CD4-positive, alpha-beta T cell (primary cell): ENCODE measurements around the gene FOSL1. TPM values are rescaled to one million over a fixed set of nuclear protein-coding genes. Genes with fewer than 3 reads are reported as not detected.

Experiments
- ATAC-seq: fragments of 200-7000 bp; cut with Tn5 transposase; one replicate; pipeline ENCODE4 v1.10.0; 2022; ENCODE audit warnings: mild to moderate bottlenecking; ENCODE audit not compliant: poor library complexity
- CTCF ChIA-PET: fragments of 350-600 bp; sonication (Branson Sonifier 250); formaldehyde crosslinking; loops from one replicate; lab custom pipeline; 2021; ENCODE audit warnings: antibody characterized with exemption, inconsistent platforms; lab: Charles Lee
- POLR2A ChIA-PET: fragments of 350-600 bp; sonication (Branson Sonifier 250); formaldehyde crosslinking; loops from one replicate; lab custom pipeline; 2021; ENCODE audit warnings: antibody characterized with exemption, inconsistent platforms; lab: Charles Lee
- DNase-seq, 14 experiments: peaks; one replicate each; pipeline ENCODE4 v3.0.0-alpha.2; 2013 to 2020; ENCODE audit warnings: mixed read lengths in 2 of 14
- H3K27ac ChIP-seq, 2 donors: one replicate each; pipeline versions ENCODE4 v1.5.1 to v1.7.0; 2013; ENCODE audit warnings: low read length in 2 of 2, low read depth in 1 of 2, mild to moderate bottlenecking in 1 of 2
- H3K27me3 ChIP-seq, 2 experiments: 1 replicate in 1 of 2; 2 replicates in 1 of 2; pipeline versions ENCODE4 v1.6.1 to v1.7.0; 2013; ENCODE audit warnings: low read length in 2 of 2, control low read depth in 1 of 2, mild to moderate bottlenecking in 1 of 2, moderate library complexity in 1 of 2; ENCODE audit not compliant: insufficient read depth in 2 of 2, control insufficient read depth in 1 of 2
- H3K36me3 ChIP-seq: one replicate; pipeline ENCODE4 v1.6.1; 2013; ENCODE audit warnings: low read length, control low read depth; ENCODE audit not compliant: insufficient read depth
- H3K4me1 ChIP-seq: one replicate; pipeline ENCODE4 v1.6.1; 2013; ENCODE audit warnings: low read length, control low read depth; ENCODE audit not compliant: insufficient read depth
- H3K4me3 ChIP-seq: one replicate; pipeline ENCODE4 v1.5.1; 2013; ENCODE audit warnings: mild to moderate bottlenecking, low read length, moderate library complexity
- H3K9me3 ChIP-seq, 2 experiments: 1 replicate in 1 of 2; 2 replicates in 1 of 2; pipeline versions ENCODE4 v1.6.1 to v1.7.0; 2013; ENCODE audit warnings: low read length in 2 of 2, mild to moderate bottlenecking in 2 of 2, control low read depth in 1 of 2, moderate library complexity in 1 of 2; ENCODE audit not compliant: control insufficient read depth in 1 of 2, insufficient read depth in 1 of 2
- H3K27ac Mint-ChIP-seq: one replicate; pipeline ENCODE4 v1.8.0; 2020; ENCODE audit warnings: mixed read lengths
- H3K27me3 Mint-ChIP-seq: one replicate; pipeline ENCODE4 v1.8.0; 2021; ENCODE audit warnings: mixed read lengths
- H3K36me3 Mint-ChIP-seq: one replicate; pipeline ENCODE4 v1.8.0; 2021; ENCODE audit warnings: low read depth, mixed read lengths
- H3K4me1 Mint-ChIP-seq: one replicate; pipeline ENCODE4 v1.8.0; 2021; ENCODE audit warnings: low read depth, mixed read lengths
- H3K4me3 Mint-ChIP-seq: one replicate; pipeline ENCODE4 v1.8.0; 2020; ENCODE audit warnings: mild to moderate bottlenecking, mixed read lengths
- H3K9me3 Mint-ChIP-seq: one replicate; pipeline ENCODE4 v1.8.0; 2020; ENCODE audit warnings: mixed read lengths
- CTCF ChIP-seq: fragments of 200-600 bp; IDR thresholded peaks from one replicate; pipeline ENCODE4 v1.8.0; 2022; ENCODE audit warnings: antibody characterized with exemption, mild to moderate bottlenecking
- intact Hi-C, 2 experiments: fragments of 100-400 bp; cut with DNase I in 1 of 2; cut with micrococcal nuclease in 1 of 2; formaldehyde crosslinking; loops; one replicate each; pipeline versions ENCODE4 v1.15.1 to v1.9.0; 2023 to 2025; cut with DNase I, micrococcal nuclease
- total RNA-seq, 174 experiments: library from RNA in 2 of 174; stranded (reverse) in 2 of 174; gene quantifications; one replicate each; pipeline ENCODE4 v1.2.3 and lab custom pipeline; 2021 to 2026

The FOSL1 gene
- total RNA-seq, 2 experiments from 2014 or later: 1.8 to 2.2 TPM

GRCh38 chr11:65907878-65908277 lies 7.7 kb upstream of the FOSL1 start:
- no peak overlapping the region for H3K4me3 Mint-ChIP-seq
- H3K9me3 Mint-ChIP-seq: no peaks in the 10 kb centered on the region
- H3K4me1 Mint-ChIP-seq: peaks cover 5% of the 10 kb centered on the region
- H3K27ac ChIP-seq: no peak overlapping the region
- no peaks in the 10 kb centered on the region for H3K36me3 ChIP-seq
- peaks cover 19% of the 10 kb centered on the region for H3K27me3 Mint-ChIP-seq
- DNase-seq: no peak
- intact Hi-C loops: no loop called here
- H3K4me3 ChIP-seq: no peak overlapping the region
- no peak overlapping the region for H3K27ac Mint-ChIP-seq
- H3K27me3 ChIP-seq: no peaks in the 10 kb centered on the region
- POLR2A ChIA-PET: no interaction called here
- TF ChIP-seq CTCF: no peak
- H3K9me3 ChIP-seq: no peaks in the 10 kb centered on the region
- no peaks in the 10 kb centered on the region for H3K36me3 Mint-ChIP-seq
- no peak for ATAC-seq
- CTCF ChIA-PET: no interaction called here
- peaks cover 4% of the 10 kb centered on the region for H3K4me1 ChIP-seq

- Mint-ChIP-seq H3K27me3 (peaks cover 25% of the 10 kb centered on the region), H3K4me1 (peaks cover 5% of the 10 kb centered on the region), H3K9me3 (no peaks in the 10 kb centered on the region), H3K4me3 (no peak overlapping the region), H3K36me3 (no peaks in the 10 kb centered on the region), H3K27ac (no peak overlapping the region)
- no peak overlapping the region for H3K27ac ChIP-seq
- POLR2A ChIA-PET: interaction anchor here (0.9 kb wide), 2 partner anchors 8 to 16 kb away, joined by 3 to 4 read pairs; partner anchors contain the start of gene CCDC85B
- H3K4me3 ChIP-seq: no peak overlapping the region
- H3K9me3 ChIP-seq: no peaks in the 10 kb centered on the region
- ATAC-seq (no peak), DNase-seq (no peak)
- CTCF ChIA-PET: interaction anchor here (1.8 kb wide), 1 partner anchor 18 kb away, joined by 7 read pairs; the partner anchor contains the start of gene FIBP
- H3K36me3 ChIP-seq: no peaks in the 10 kb centered on the region
- H3K4me1 ChIP-seq: peaks cover 4% of the 10 kb centered on the region
- intact Hi-C loops: no loop called here
- TF ChIP-seq CTCF: no peak
- no peaks in the 10 kb centered on the region for H3K27me3 ChIP-seq
Measured at GRCh38 chr11:65906602-65907001, 6.4 kb upstream of the FOSL1 start.

GRCh38 chr11:65903715-65904114 lies 3.5 kb upstream of the FOSL1 start:
- H3K4me3 Mint-ChIP-seq: no peak overlapping the region
- no peaks in the 10 kb centered on the region for H3K36me3 Mint-ChIP-seq
- H3K27ac Mint-ChIP-seq: no peak overlapping the region
- H3K27me3 Mint-ChIP-seq: peaks cover 23% of the 10 kb centered on the region
- no peak overlapping the region for H3K4me3 ChIP-seq
- no peak for TF ChIP-seq CTCF
- H3K4me1 Mint-ChIP-seq: peaks cover 5% of the 10 kb centered on the region
- H3K27me3 ChIP-seq: peaks cover 9 to 12% of the 10 kb centered on the region in 2 experiments
- CTCF ChIA-PET: interaction anchor here (3.5 kb wide), 1 partner anchor 16 kb away, joined by 15 read pairs; the partner anchor contains the start of gene FIBP
- H3K9me3 ChIP-seq: peaks cover 0 to 7% of the 10 kb centered on the region in 2 experiments
- H3K9me3 Mint-ChIP-seq: no peaks in the 10 kb centered on the region
- peaks cover 25% of the 10 kb centered on the region for H3K4me1 ChIP-seq
- H3K36me3 ChIP-seq: no peaks in the 10 kb centered on the region
- intact Hi-C loops: no loop called here
- POLR2A ChIA-PET: no interaction called here
- no peak for DNase-seq
- H3K27ac ChIP-seq: no peak overlapping the region
- no peak for ATAC-seq
